Loucy (cell line): Measurements from ENCODE around the gene IQGAP1.

Experiments
- H2AFZ ChIP-seq: fragments of 200-600 bp; sonication (generic); 2 replicates; pipeline ENCODE4 v1.6.0; 2016; ENCODE audit warnings: antibody characterized with exemption, mild to moderate bottlenecking, low read length, moderate library complexity
- H3F3A ChIP-seq: fragments of 200-600 bp; 2 replicates; pipeline ENCODE4 v1.6.0; 2016; ENCODE audit warnings: antibody characterized with exemption, low read depth, mild to moderate bottlenecking
- H3K27me3 ChIP-seq: fragments of 200-600 bp; sonication (generic); 2 replicates; pipeline ENCODE4 v1.6.1; 2014; ENCODE audit warnings: low read length, mild to moderate bottlenecking; ENCODE audit not compliant: insufficient read depth, poor library complexity, severe bottlenecking
- H3K36me3 ChIP-seq: fragments of 200-600 bp; sonication (generic); 2 replicates; pipeline ENCODE4 v1.6.1; 2016; ENCODE audit warnings: low read length; ENCODE audit not compliant: insufficient read depth
- H3K4me1 ChIP-seq: fragments of 200-600 bp; sonication (generic); 2 replicates; pipeline ENCODE4 v1.5.1; 2014; ENCODE audit warnings: low read length, mild to moderate bottlenecking; ENCODE audit not compliant: insufficient read depth, poor library complexity, severe bottlenecking
- H3K4me2 ChIP-seq: fragments of 200-600 bp; sonication (generic); 2 replicates; pipeline ENCODE4 v1.6.0; 2014; ENCODE audit warnings: antibody characterized with exemption, low read length, low read depth, mild to moderate bottlenecking; ENCODE audit not compliant: poor library complexity, severe bottlenecking
- H3K4me3 ChIP-seq: fragments of 200-600 bp; sonication (generic); 2 replicates; pipeline ENCODE4 v1.5.1; 2014; ENCODE audit warnings: low read length, mild to moderate bottlenecking, mixed read lengths; ENCODE audit not compliant: poor library complexity, severe bottlenecking
- H3K79me2 ChIP-seq: fragments of 200-600 bp; sonication (generic); 2 replicates; pipeline ENCODE4 v1.6.1; 2014; ENCODE audit warnings: low read length; ENCODE audit not compliant: insufficient read depth
- H3K9ac ChIP-seq: fragments of 200-600 bp; sonication (generic); 2 replicates; pipeline ENCODE4 v1.6.0; 2014; ENCODE audit warnings: mild to moderate bottlenecking, low read depth, low read length, moderate library complexity; ENCODE audit not compliant: poor library complexity, severe bottlenecking
- H3K9me2 ChIP-seq: fragments of 200-600 bp; sonication (generic); replicated peaks from 2 replicates; pipeline ENCODE4 v1.6.1; 2016; ENCODE audit warnings: low read depth, low read length, mixed read lengths
- H3K9me3 ChIP-seq: fragments of 200-600 bp; sonication (generic); 2 replicates; pipeline ENCODE4 v1.6.1; 2014; ENCODE audit warnings: mild to moderate bottlenecking, antibody characterized with exemption, low read length, low read depth; ENCODE audit not compliant: insufficient read depth
- H4K20me1 ChIP-seq: fragments of 200-600 bp; sonication (generic); 2 replicates; pipeline ENCODE4 v1.6.0; 2014; ENCODE audit warnings: antibody characterized with exemption, low read length, mild to moderate bottlenecking; ENCODE audit not compliant: insufficient read depth, poor library complexity, severe bottlenecking
- EZH2phosphoT487 ChIP-seq: fragments of 200-600 bp; IDR thresholded peaks from 2 replicates; pipeline ENCODE4 v1.6.1; 2018; ENCODE audit warnings: antibody characterized with exemption, mild to moderate bottlenecking, moderate library complexity, borderline replicate concordance
- TF ChIP-seq, protein P1 (sequence below): fragments of 200-600 bp; sonication (generic); conservative IDR thresholded peaks from 2 replicates; pipeline ENCODE4 v1.5.1; 2014; ENCODE audit warnings: mild to moderate bottlenecking, antibody characterized with exemption, low read length

The IQGAP1 gene

DNA sequence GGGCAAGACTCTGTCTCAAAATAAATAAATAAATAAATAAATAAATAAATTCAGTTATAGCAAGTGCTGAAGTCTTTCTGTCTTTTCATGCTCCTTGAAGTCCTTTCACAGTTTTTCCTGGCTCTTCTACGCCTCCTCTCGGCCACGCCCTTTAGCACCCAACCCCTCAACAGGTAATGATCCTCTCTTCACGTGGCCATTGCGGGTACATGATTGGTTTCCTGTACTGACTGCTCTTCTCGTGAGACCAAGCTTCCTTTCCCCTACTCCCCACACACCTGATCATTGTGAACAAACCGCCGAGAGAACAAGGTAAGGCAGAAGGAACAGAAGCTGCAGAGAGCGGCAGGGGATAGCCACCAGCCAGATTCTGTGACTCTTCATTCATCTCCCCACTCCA is 38.2 kb upstream of the IQGAP1 start:
- Histone ChIP-seq H3K9ac (no peak overlapping the region), H3F3A (no peaks in the 10 kb centered on the region), H3K9me3 (no peaks in the 10 kb centered on the region), H2AFZ (no peak overlapping the region), H3K4me1 (peaks cover 11% of the 10 kb centered on the region), H3K79me2 (no peaks in the 10 kb centered on the region), H3K4me2 (no peak overlapping the region), H3K4me3 (no peak overlapping the region), H3K27me3 (no peaks in the 10 kb centered on the region), H3K36me3 (no peaks in the 10 kb centered on the region), H4K20me1 (no peaks in the 10 kb centered on the region), H3K9me2 (no peaks in the 10 kb centered on the region)
- TF ChIP-seq, protein P1, sequence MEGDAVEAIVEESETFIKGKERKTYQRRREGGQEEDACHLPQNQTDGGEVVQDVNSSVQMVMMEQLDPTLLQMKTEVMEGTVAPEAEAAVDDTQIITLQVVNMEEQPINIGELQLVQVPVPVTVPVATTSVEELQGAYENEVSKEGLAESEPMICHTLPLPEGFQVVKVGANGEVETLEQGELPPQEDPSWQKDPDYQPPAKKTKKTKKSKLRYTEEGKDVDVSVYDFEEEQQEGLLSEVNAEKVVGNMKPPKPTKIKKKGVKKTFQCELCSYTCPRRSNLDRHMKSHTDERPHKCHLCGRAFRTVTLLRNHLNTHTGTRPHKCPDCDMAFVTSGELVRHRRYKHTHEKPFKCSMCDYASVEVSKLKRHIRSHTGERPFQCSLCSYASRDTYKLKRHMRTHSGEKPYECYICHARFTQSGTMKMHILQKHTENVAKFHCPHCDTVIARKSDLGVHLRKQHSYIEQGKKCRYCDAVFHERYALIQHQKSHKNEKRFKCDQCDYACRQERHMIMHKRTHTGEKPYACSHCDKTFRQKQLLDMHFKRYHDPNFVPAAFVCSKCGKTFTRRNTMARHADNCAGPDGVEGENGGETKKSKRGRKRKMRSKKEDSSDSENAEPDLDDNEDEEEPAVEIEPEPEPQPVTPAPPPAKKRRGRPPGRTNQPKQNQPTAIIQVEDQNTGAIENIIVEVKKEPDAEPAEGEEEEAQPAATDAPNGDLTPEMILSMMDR, result no peak
- no peak for TF ChIP-seq EZH2phosphoT487

DNA sequence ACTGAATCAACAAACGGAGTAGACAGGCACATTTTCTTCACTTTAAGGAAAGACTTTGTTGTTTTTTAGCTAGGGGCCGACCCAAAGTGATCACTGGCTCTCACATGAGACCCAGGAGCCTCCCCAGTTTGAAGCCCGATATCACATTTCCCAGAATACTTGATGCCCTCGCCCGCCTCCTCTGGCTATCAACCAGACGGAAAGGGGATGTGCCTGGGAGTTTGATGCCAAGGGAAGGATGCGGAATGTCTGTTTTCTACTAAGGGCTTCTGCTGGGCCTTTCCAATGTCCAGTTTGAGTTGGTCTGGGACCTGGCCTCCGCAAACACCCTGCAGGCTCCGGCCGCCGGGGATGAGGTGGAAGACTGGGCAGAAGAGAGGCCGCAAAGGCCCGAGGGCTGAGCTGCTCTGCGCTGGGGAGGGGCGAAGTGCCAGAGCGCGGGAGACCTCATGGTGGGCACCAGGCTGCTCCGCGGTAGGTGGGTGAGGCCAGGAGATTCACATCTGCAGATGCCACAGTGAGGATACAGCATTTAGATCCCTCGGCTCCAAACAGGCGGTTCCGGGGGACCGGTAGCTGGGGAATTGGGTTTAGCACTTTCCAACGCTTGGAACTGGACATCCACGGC is 36.4 kb upstream of the IQGAP1 start:
- peak overlapping the region; percentile 87 for H3K4me2 ChIP-seq
- H3K9ac ChIP-seq, result peak overlapping the region; percentile 66
- H3K9me3 ChIP-seq, result no peaks in the 10 kb centered on the region

DNA sequence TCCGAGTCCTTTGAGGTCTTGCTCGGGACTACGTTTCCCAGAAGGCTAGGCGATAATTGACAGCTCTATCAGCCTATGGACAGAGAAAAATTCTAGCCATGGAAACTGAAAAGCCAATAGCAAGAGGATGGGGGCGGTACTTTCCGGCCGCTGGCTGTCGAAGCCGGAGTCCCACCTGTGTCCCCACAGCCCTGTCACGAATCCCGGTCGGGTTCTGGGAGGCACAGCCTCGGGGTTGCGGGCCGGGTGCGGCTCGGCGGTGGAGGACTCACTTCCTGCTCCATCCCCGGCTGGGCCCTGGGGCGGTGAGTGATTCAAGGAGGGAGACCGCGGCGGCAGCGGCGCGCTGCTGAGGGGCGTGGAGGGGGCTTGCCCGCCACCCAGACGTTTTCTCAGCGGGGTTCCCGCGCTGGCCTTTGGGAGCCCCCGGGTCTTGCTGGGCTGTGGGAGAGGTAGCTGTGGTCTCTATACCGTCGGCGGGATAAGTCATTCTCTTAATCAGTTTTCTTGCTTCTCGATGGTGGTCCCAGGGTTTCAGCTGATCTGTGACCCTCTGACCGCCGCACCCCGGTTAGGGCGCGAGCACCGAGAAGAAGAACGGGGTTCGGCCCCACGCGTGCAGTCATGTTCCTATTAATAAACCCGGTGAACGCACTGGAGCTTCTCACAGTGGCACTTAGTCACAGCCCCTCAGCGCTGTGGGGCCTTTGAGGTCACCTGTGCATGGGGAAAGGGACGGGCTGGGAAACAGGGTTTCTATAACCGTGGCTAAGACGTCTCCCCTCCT is 35.7 kb upstream of the IQGAP1 start, which contains the start of gene ZNF774:
Gene ZNF774, plus strand, starts transcription at position 178 of the 787 bp plus-strand sequence. CDS start 2,377 bp downstream, outside the sequence.
- Histone ChIP-seq H3K9me3 (no peaks in the 10 kb centered on the region), H3K27me3 (no peaks in the 10 kb centered on the region), H3K4me2 (peak within 1 kb of the TSS; percentile 87), H3K36me3 (no peaks in the 10 kb centered on the region), H3K79me2 (no peaks in the 10 kb centered on the region), H3K9me2 (no peaks in the 10 kb centered on the region), H3K4me3 (peak within 1 kb of the TSS; percentile 75), H3K4me1 (peaks cover 11% of the 10 kb centered on the region), H3K9ac (peak within 1 kb of the TSS; percentile 66), H3F3A (no peaks in the 10 kb centered on the region), H4K20me1 (no peaks in the 10 kb centered on the region), H2AFZ (peak within 1 kb of the TSS; percentile 88)
- no peak for TF ChIP-seq EZH2phosphoT487
- TF ChIP-seq, protein P1, result no peak

More for the DNA sequence above, 36.4 kb upstream of the IQGAP1 start:
- Histone ChIP-seq H3K9me2 (no peaks in the 10 kb centered on the region), H3K27me3 (no peaks in the 10 kb centered on the region), H2AFZ (peak overlapping the region; percentile 88), H3K4me1 (peaks cover 11% of the 10 kb centered on the region), H3K4me3 (peak overlapping the region; percentile 75), H3F3A (no peaks in the 10 kb centered on the region), H3K36me3 (no peaks in the 10 kb centered on the region), H3K79me2 (no peaks in the 10 kb centered on the region), H4K20me1 (no peaks in the 10 kb centered on the region)
- TF ChIP-seq, protein P1, result no peak
- no peak for TF ChIP-seq EZH2phosphoT487
